GM23338 (cell line): ENCODE data around the gene KCNQ1OT1. TPM values are rescaled to one million over a fixed set of nuclear protein-coding genes. Genes with fewer than 3 reads are reported as not detected.

Source experiments
- ATAC-seq: fragments of 200-7000 bp; cut with Tn5 transposase; 3 replicates; pipeline ENCODE4 v1.9.1; 2020
- DNase-seq: peaks from one replicate; pipeline ENCODE4 v3.0.0-alpha.2; 2015; ENCODE audit warnings: low spot score
- H2AFZ ChIP-seq: fragments of 200-600 bp; sonication (generic); 2 replicates; pipeline ENCODE4 v1.8.0; 2016; ENCODE audit warnings: antibody characterized with exemption, mild to moderate bottlenecking, moderate library complexity
- H3F3A ChIP-seq: fragments of 200-600 bp; sonication (generic); replicated peaks from 2 replicates; pipeline ENCODE4 v1.8.0; 2017; ENCODE audit warnings: antibody characterized with exemption, mixed run types, low read depth
- H3K27ac ChIP-seq: fragments of 200-600 bp; sonication (generic); 2 replicates; pipeline ENCODE4 v1.6.1; 2016; ENCODE audit warnings: low read depth
- H3K27me3 ChIP-seq: fragments of 200-600 bp; sonication (generic); 2 replicates; pipeline ENCODE4 v1.8.0; 2016; ENCODE audit warnings: mild to moderate bottlenecking, mixed run types, moderate library complexity; ENCODE audit not compliant: insufficient read depth
- H3K36me3 ChIP-seq: fragments of 200-600 bp; sonication (generic); 2 replicates; pipeline ENCODE4 v1.8.0; 2016; ENCODE audit warnings: mild to moderate bottlenecking; ENCODE audit not compliant: insufficient read depth
- H3K4me1 ChIP-seq: fragments of 200-600 bp; sonication (generic); 2 replicates; pipeline ENCODE4 v1.8.0; 2016; ENCODE audit warnings: mild to moderate bottlenecking, moderate library complexity; ENCODE audit not compliant: insufficient read depth
- H3K4me2 ChIP-seq: fragments of 200-600 bp; sonication (generic); 2 replicates; pipeline ENCODE4 v1.7.1; 2017; ENCODE audit warnings: mixed run types
- H3K4me3 ChIP-seq: fragments of 200-600 bp; sonication (generic); 2 replicates; pipeline ENCODE4 v1.6.1; 2016; ENCODE audit warnings: mixed run types
- H3K79me2 ChIP-seq: fragments of 200-600 bp; sonication (generic); replicated peaks from 2 replicates; pipeline ENCODE4 v1.8.0; 2017; ENCODE audit warnings: mild to moderate bottlenecking; ENCODE audit not compliant: insufficient read depth
- H3K9me2 ChIP-seq: fragments of 200-600 bp; sonication (generic); 2 replicates; pipeline ENCODE4 v1.8.0; 2017; ENCODE audit not compliant: insufficient read depth
- H4K20me1 ChIP-seq: fragments of 200-600 bp; sonication (generic); replicated peaks from 2 replicates; pipeline ENCODE4 v1.8.0; 2017; ENCODE audit warnings: mild to moderate bottlenecking; ENCODE audit not compliant: insufficient read depth
- H3K27ac Mint-ChIP-seq: 2 replicates; pipeline ENCODE4 v1.8.0; 2020; ENCODE audit warnings: inconsistent platforms, mild to moderate bottlenecking, moderate library complexity, mixed read lengths
- H3K27me3 Mint-ChIP-seq: 3 replicates; pipeline ENCODE4 v1.8.0; 2022; ENCODE audit warnings: low read depth, mild to moderate bottlenecking, moderate library complexity, mixed read lengths, inconsistent platforms; ENCODE audit not compliant: insufficient read depth, poor library complexity
- H3K36me3 Mint-ChIP-seq: 3 replicates; pipeline ENCODE4 v1.8.0; 2021; ENCODE audit warnings: low read depth, mild to moderate bottlenecking, inconsistent platforms, moderate library complexity, mixed read lengths
- H3K4me1 Mint-ChIP-seq: 3 replicates; pipeline ENCODE4 v1.8.0; 2020; ENCODE audit warnings: mild to moderate bottlenecking, inconsistent platforms, mixed read lengths
- H3K4me3 Mint-ChIP-seq: 3 replicates; pipeline ENCODE4 v1.8.0; 2021; ENCODE audit warnings: moderate library complexity, mild to moderate bottlenecking, inconsistent platforms, mixed read lengths
- H3K9me3 Mint-ChIP-seq: 3 replicates; pipeline ENCODE4 v1.8.0; 2020; ENCODE audit warnings: moderate library complexity, mild to moderate bottlenecking, inconsistent platforms, mixed read lengths
- CREB1 ChIP-seq: fragments of 250-450 bp; sonication (Bioruptor Pico); IDR thresholded peaks from 2 replicates; pipeline ENCODE4 v1.5.0; 2020; ENCODE audit warnings: low read depth, mild to moderate bottlenecking, moderate library complexity
- CTCF ChIP-seq, 2 experiments: fragments of 200-600 bp in 1 of 2; sonication (generic) in 1 of 2; conservative IDR thresholded peaks; 2 replicates each; pipeline versions ENCODE4 v1.5.1 to v1.6.1; 2016 to 2017; ENCODE audit warnings: antibody characterized with exemption in 2 of 2, low read depth in 2 of 2, mild to moderate bottlenecking in 2 of 2, moderate library complexity in 1 of 2
- ETS1 ChIP-seq: IDR thresholded peaks from 2 replicates; pipeline ENCODE4 v1.6.1; 2016; ENCODE audit warnings: antibody characterized with exemption
- EZH2 ChIP-seq: fragments of 200-600 bp; sonication (generic); IDR thresholded peaks from one replicate; pipeline ENCODE4 v1.8.0; 2017; ENCODE audit warnings: antibody characterized with exemption, mild to moderate bottlenecking, low read depth; ENCODE audit not compliant: unreplicated experiment
- EZH2phosphoT487 ChIP-seq: fragments of 200-600 bp; sonication (generic); IDR thresholded peaks from one replicate; pipeline ENCODE4 v1.8.1; 2018; ENCODE audit warnings: antibody characterized with exemption; ENCODE audit not compliant: unreplicated experiment
- JUNB ChIP-seq: IDR thresholded peaks from one replicate; pipeline ENCODE4 v1.6.1; 2016; ENCODE audit warnings: antibody characterized with exemption; ENCODE audit not compliant: unreplicated experiment
- NANOG ChIP-seq: IDR thresholded peaks from 2 replicates; pipeline ENCODE4 v1.6.1; 2016; ENCODE audit warnings: antibody characterized with exemption, borderline replicate concordance
- POLR2AphosphoS5 ChIP-seq: IDR thresholded peaks from 2 replicates; pipeline ENCODE4 v1.6.1; 2016; ENCODE audit warnings: antibody characterized with exemption, low read depth
- REST ChIP-seq: IDR thresholded peaks from one replicate; pipeline ENCODE4 v1.6.1; 2018; ENCODE audit warnings: antibody characterized with exemption; ENCODE audit not compliant: unreplicated experiment
- STAT1 ChIP-seq: IDR thresholded peaks from one replicate; pipeline ENCODE4 v1.6.1; 2016; ENCODE audit warnings: antibody characterized with exemption; ENCODE audit not compliant: unreplicated experiment
- ZNF114 ChIP-seq: fragments of 250-450 bp; sonication (Bioruptor Pico); IDR thresholded peaks from 2 replicates; pipeline ENCODE4 v1.5.0; 2020; ENCODE audit warnings: mild to moderate bottlenecking, moderate library complexity
- ZNF331 ChIP-seq: fragments of 250-450 bp; sonication (Bioruptor Pico); IDR thresholded peaks from 2 replicates; pipeline ENCODE4 v1.5.0; 2020; ENCODE audit warnings: low read depth, mild to moderate bottlenecking, moderate library complexity
- ZNF462 ChIP-seq: fragments of 250-450 bp; sonication (Bioruptor Pico); IDR thresholded peaks from 2 replicates; pipeline ENCODE4 v1.5.0; 2020; ENCODE audit warnings: mild to moderate bottlenecking, moderate library complexity
- polyA plus RNA-seq: library from polyadenylated mRNA; unstranded; fragments of >200 nt; fragmentation: Nextera tagmentation; extraction: Ambion mirVana; gene quantifications from 2 replicates; pipeline ENCODE4 v1.2.1, GENCODE V29; 2016
- total RNA-seq: library from RNA; depleted of rRNA; stranded (reverse); fragments of >200 nt; shearing (Covaris generic); gene quantifications from 2 replicates; pipeline ENCODE4 v1.2.3, GENCODE V29; 2014

Gene KCNQ1OT1
- total and polyA plus RNA-seq, 2 experiments from 2014 or later = 1.5 to 4.2 TPM

- H2AFZ ChIP-seq = no peak overlapping the region
- H3K4me1 Mint-ChIP-seq = peaks cover 43% of the 10 kb centered on the region
- no peak for ATAC-seq
- no peak overlapping the region for H3K4me2 ChIP-seq
- peaks cover 80% of the 10 kb centered on the region for H3K27me3 ChIP-seq
- H4K20me1 ChIP-seq = no peaks in the 10 kb centered on the region
- no peaks in the 10 kb centered on the region for H3K9me3 Mint-ChIP-seq
- peaks cover 29% of the 10 kb centered on the region for H3K4me1 ChIP-seq
- H3K36me3 ChIP-seq = no peaks in the 10 kb centered on the region
- TF ChIP-seq JUNB (no peak), ZNF462 (CRISPR knock-in tag) (no peak), CTCF (conservative IDR thresholded peaks at IDR 0.05; ENCODE audit: low read depth in 2 of 2) (no peak), ZNF114 (CRISPR knock-in tag) (no peak), STAT1 (no peak), ETS1 (no peak), EZH2phosphoT487 (no peak), EZH2 (no peak), ZNF331 (no peak), REST (no peak), NANOG (no peak), CREB1 (CRISPR knock-in tag) (no peak), POLR2AphosphoS5 (no peak)
- H3K36me3 Mint-ChIP-seq = no peaks in the 10 kb centered on the region
- no peak overlapping the region; the same call in 2 of the 3 replicates for H3K4me3 Mint-ChIP-seq
- no peaks in the 10 kb centered on the region for H3F3A ChIP-seq
- no peaks in the 10 kb centered on the region for H3K9me2 ChIP-seq
- H3K79me2 ChIP-seq = no peaks in the 10 kb centered on the region
- no peak overlapping the region for H3K27ac Mint-ChIP-seq
- DNase-seq = no peak
- H3K27me3 Mint-ChIP-seq = peaks cover 79% of the 10 kb centered on the region
- H3K27ac ChIP-seq = no peak overlapping the region
- H3K4me3 ChIP-seq = no peak overlapping the region
Observed at GRCh38 chr11:2717561-2718325, 17.9 kb upstream of the KCNQ1OT1 start.
